Measurements from ENCODE around the gene GPSM1. TPM values are rescaled to one million over a fixed set of nuclear protein-coding genes. Genes with fewer than 3 reads are reported as not detected.

GPSM1 gene
- total RNA-seq, 2 donors from 2014 or later: 15.8 to 23.1 TPM

- ATAC-seq (peak; percentile 13), DNase-seq (peak in 1 of 4 donors; percentile 69)
- TF ChIP-seq CTCF (IDR thresholded peaks at IDR 0.05) (no peak), POLR2A (IDR thresholded peaks at IDR 0.05) (no peak)
- 42 to 50% methylated on average over 5 to 9 of the region's 17 CpGs for WGBS, 2 donors
- H3K4me3 ChIP-seq: no peak overlapping the region
- H3K27me3 ChIP-seq: no peaks in the 10 kb centered on the region
- peaks cover 5% of the 10 kb centered on the region for H3K4me1 ChIP-seq
- intact Hi-C loops (cut with DNase I): no loop called here
- no peaks in the 10 kb centered on the region for H3K9me3 ChIP-seq
- H3K27ac ChIP-seq: no peak overlapping the region
- H3K36me3 ChIP-seq (replicated peaks in 1 of 2; ENCODE audit: insufficient read depth in 1 of 2, low read depth in 2 of 2): no peaks in the 10 kb centered on the region
Observed at GRCh38 chr9:136354592-136355085, 27.3 kb downstream of the GPSM1 start.

GRCh38 chr9:136355616-136356557 lies 28.5 kb downstream of the GPSM1 start:
- 83 to 93% methylated on average over 3 to 53 of the region's 54 CpGs for WGBS, 2 donors
- Histone ChIP-seq H3K36me3 (replicated peaks in 1 of 2; ENCODE audit: insufficient read depth in 1 of 2, low read depth in 2 of 2) (no peaks in the 10 kb centered on the region), H3K4me1 (peaks cover 5% of the 10 kb centered on the region), H3K9me3 (no peaks in the 10 kb centered on the region), H3K27ac (no peak overlapping the region), H3K27me3 (no peaks in the 10 kb centered on the region), H3K4me3 (no peak overlapping the region)
- ATAC-seq: no peak
- intact Hi-C loops (cut with DNase I): no loop called here
- DNase-seq: no peak
- TF ChIP-seq CTCF (IDR thresholded peaks at IDR 0.05): no peak
- no peak for TF ChIP-seq POLR2A (IDR thresholded peaks at IDR 0.05)

- TF ChIP-seq POLR2A (IDR thresholded peaks at IDR 0.05) (no peak), CTCF (IDR thresholded peaks at IDR 0.05) (no peak)
- no peak overlapping the region for H3K4me3 ChIP-seq
- H3K36me3 ChIP-seq (replicated peaks in 1 of 2; ENCODE audit: insufficient read depth in 1 of 2, low read depth in 2 of 2): no peaks in the 10 kb centered on the region
- H3K27ac ChIP-seq: no peak overlapping the region
- H3K9me3 ChIP-seq: no peaks in the 10 kb centered on the region
- no peak for ATAC-seq
- no peak for DNase-seq
- H3K4me1 ChIP-seq: peaks cover 11% of the 10 kb centered on the region
- intact Hi-C loops (cut with DNase I): no loop called here
- WGBS, 2 donors: 85 to 91% methylated on average over 16 to 17 of the region's 22 CpGs
- no peaks in the 10 kb centered on the region for H3K27me3 ChIP-seq
Observed at GRCh38 chr9:136357202-136357725, 29.9 kb downstream of the GPSM1 start.

- no peak for ATAC-seq
- 94% methylated on average over 14 of the region's 29 CpGs; no CpG with 5 or more reads in 1 of the 2 donors for WGBS, 2 donors
- no peak overlapping the region for H3K4me3 ChIP-seq
- H3K9me3 ChIP-seq: no peaks in the 10 kb centered on the region
- no peaks in the 10 kb centered on the region for H3K36me3 ChIP-seq (replicated peaks in 1 of 2; ENCODE audit: insufficient read depth in 1 of 2, low read depth in 2 of 2)
- H3K27me3 ChIP-seq: no peaks in the 10 kb centered on the region
- no peak overlapping the region for H3K27ac ChIP-seq
- TF ChIP-seq POLR2A (IDR thresholded peaks at IDR 0.05): no peak
- no peak for TF ChIP-seq CTCF (IDR thresholded peaks at IDR 0.05)
- no peak for DNase-seq
- H3K4me1 ChIP-seq: peaks cover 17% of the 10 kb centered on the region
- intact Hi-C loops (cut with DNase I): no loop called here
Observed at GRCh38 chr9:136358016-136358415, 30.7 kb downstream of the GPSM1 start.
